Kidney (tissue), 14 donors: Measurements from ENCODE around the gene VKORC1. TPM values are rescaled to one million over a fixed set of nuclear protein-coding genes. Genes with fewer than 3 reads are reported as not detected.

ENCODE experiments used
- DNase-seq, 5 donors: peaks; one replicate each; pipeline ENCODE4 v3.0.0-alpha.2; 2013 to 2020
- FAIRE-seq: peaks from 2 replicates; lab custom pipeline; 2012; peaks lifted over from hg19 to GRCh38; lab: Jason Lieb, UNC
- H3K27ac ChIP-seq, 2 donors: one replicate each; pipeline ENCODE4 v1.7.0; 2013; ENCODE audit warnings: low read depth in 2 of 2, low read length in 2 of 2, inconsistent platforms in 1 of 2
- H3K27me3 ChIP-seq: one replicate; pipeline ENCODE4 v1.7.1; 2013; ENCODE audit warnings: low read length, inconsistent platforms; ENCODE audit not compliant: control insufficient read depth, insufficient read depth
- H3K36me3 ChIP-seq, 3 donors: one replicate each; pipeline versions ENCODE4 v1.7.0 to v1.7.1; 2013; ENCODE audit warnings: low read length in 3 of 3, control low read depth in 1 of 3, inconsistent platforms in 1 of 3; ENCODE audit not compliant: insufficient read depth in 3 of 3, control insufficient read depth in 2 of 3
- H3K4me1 ChIP-seq, 3 donors: one replicate each; pipeline versions ENCODE4 v1.7.0 to v1.7.1; 2013; ENCODE audit warnings: low read length in 3 of 3, inconsistent platforms in 1 of 3, low read depth in 1 of 3; ENCODE audit not compliant: control insufficient read depth in 2 of 3, insufficient read depth in 2 of 3
- H3K4me3 ChIP-seq, 3 donors: one replicate each; pipeline versions ENCODE4 v1.7.0 to v1.8.1; 2013; ENCODE audit warnings: low read length in 3 of 3, control low read depth in 1 of 3, inconsistent platforms in 1 of 3
- H3K9ac ChIP-seq, 3 donors: one replicate each; pipeline versions ENCODE4 v1.7.0 to v1.7.1; 2013; ENCODE audit warnings: low read length in 3 of 3, control low read depth in 1 of 3, inconsistent platforms in 1 of 3
- H3K9me3 ChIP-seq, 3 donors: one replicate each; pipeline versions ENCODE4 v1.7.0 to v1.7.1; 2013; ENCODE audit warnings: low read length in 3 of 3, control low read depth in 1 of 3, inconsistent platforms in 1 of 3; ENCODE audit not compliant: control insufficient read depth in 2 of 3, insufficient read depth in 1 of 3
- intact Hi-C: fragments of 100-400 bp; cut with DNase I; formaldehyde crosslinking; loops from one replicate; pipeline ENCODE4 v1.11.1; 2022
- polyA plus RNA-seq: library from polyadenylated mRNA; stranded (reverse); fragments of 350-450 nt; fragmentation: Illumina TruSeq; extraction: RNeasy Lipid Tissue Mini Kit (QIAGEN cat#74804); gene quantifications from one replicate; pipeline ENCODE4 v1.2.3, GENCODE V29; 2014; ENCODE audit warnings: low read depth, low replicate concordance; ENCODE audit not compliant: insufficient read depth
- total RNA-seq: library from RNA; stranded (reverse); fragmentation: NEBNext Ultra II Directional; extraction: Animal tissue kit (Norgen Biotek cat#: 25700); gene quantifications from one replicate; pipeline ENCODE4 v1.2.1, GENCODE V29; 2021
- TF ChIP-seq, protein P1 (sequence below): IDR thresholded peaks from 3 replicates; pipeline ENCODE4 v1.5.1; 2012; ENCODE audit warnings: mild to moderate bottlenecking, moderate library complexity, borderline replicate concordance; ENCODE audit not compliant: insufficient read depth; ENCODE audit errors: extremely low read depth
- donor health status: control.
- donor health status: control.
- donor health status: control.
- donor health status: control.
- donor health status: control.
- donor health status: DM: yes; HTN: yes; CAD: no.
- donor health status: Normal renal cell carcinoma (clear cell type).

The VKORC1 gene
- total and polyA plus RNA-seq, 2 donors from 2014 or later: 84.7 to 209 TPM

- H3K27ac ChIP-seq: no peak overlapping the region
- no peaks in the 10 kb centered on the region for H3K4me1 ChIP-seq
- no peaks in the 10 kb centered on the region for H3K27me3 ChIP-seq
- no peak overlapping the region for H3K4me3 ChIP-seq
- no peak for FAIRE-seq
- no peak overlapping the region for H3K9ac ChIP-seq
- TF ChIP-seq, protein P1, sequence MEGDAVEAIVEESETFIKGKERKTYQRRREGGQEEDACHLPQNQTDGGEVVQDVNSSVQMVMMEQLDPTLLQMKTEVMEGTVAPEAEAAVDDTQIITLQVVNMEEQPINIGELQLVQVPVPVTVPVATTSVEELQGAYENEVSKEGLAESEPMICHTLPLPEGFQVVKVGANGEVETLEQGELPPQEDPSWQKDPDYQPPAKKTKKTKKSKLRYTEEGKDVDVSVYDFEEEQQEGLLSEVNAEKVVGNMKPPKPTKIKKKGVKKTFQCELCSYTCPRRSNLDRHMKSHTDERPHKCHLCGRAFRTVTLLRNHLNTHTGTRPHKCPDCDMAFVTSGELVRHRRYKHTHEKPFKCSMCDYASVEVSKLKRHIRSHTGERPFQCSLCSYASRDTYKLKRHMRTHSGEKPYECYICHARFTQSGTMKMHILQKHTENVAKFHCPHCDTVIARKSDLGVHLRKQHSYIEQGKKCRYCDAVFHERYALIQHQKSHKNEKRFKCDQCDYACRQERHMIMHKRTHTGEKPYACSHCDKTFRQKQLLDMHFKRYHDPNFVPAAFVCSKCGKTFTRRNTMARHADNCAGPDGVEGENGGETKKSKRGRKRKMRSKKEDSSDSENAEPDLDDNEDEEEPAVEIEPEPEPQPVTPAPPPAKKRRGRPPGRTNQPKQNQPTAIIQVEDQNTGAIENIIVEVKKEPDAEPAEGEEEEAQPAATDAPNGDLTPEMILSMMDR: no peak
- DNase-seq: no peak
- H3K9me3 ChIP-seq: no peaks in the 10 kb centered on the region
- intact Hi-C loops: no loop called here
- H3K36me3 ChIP-seq: peaks cover 4 to 25% (median 20%) of the 10 kb centered on the region in 3 donors
Measured at GRCh38 chr16:31080756-31081419, 13.7 kb downstream of the VKORC1 start.

GRCh38 chr16:31080035-31080629 is 14.5 kb downstream of the VKORC1 start:
- H3K4me1 ChIP-seq: peaks cover 0 to 3% (median 0%) of the 10 kb centered on the region in 3 donors
- no peaks in the 10 kb centered on the region for H3K27me3 ChIP-seq
- peaks cover 4 to 25% (median 20%) of the 10 kb centered on the region in 3 donors for H3K36me3 ChIP-seq
- TF ChIP-seq, protein P1: no peak
- FAIRE-seq: no peak
- DNase-seq: no peak
- no peaks in the 10 kb centered on the region for H3K9me3 ChIP-seq
- intact Hi-C loops: no loop called here
- no peak overlapping the region for H3K27ac ChIP-seq
- H3K9ac ChIP-seq: no peak overlapping the region
- no peak overlapping the region for H3K4me3 ChIP-seq

- Histone ChIP-seq H3K36me3 (peaks cover 4 to 25% (median 20%) of the 10 kb centered on the region in 3 donors), H3K4me3 (no peak overlapping the region), H3K27ac (no peak overlapping the region), H3K4me1 (peaks cover 0 to 8% (median 4%) of the 10 kb centered on the region in 3 donors), H3K9ac (no peak overlapping the region), H3K9me3 (no peaks in the 10 kb centered on the region), H3K27me3 (no peaks in the 10 kb centered on the region)
- TF ChIP-seq, protein P1: no peak
- DNase-seq (no peak), FAIRE-seq (no peak)
- intact Hi-C loops: no loop called here
Measured at GRCh38 chr16:31079342-31079944, 15.2 kb downstream of the VKORC1 start.
